SU-DHL-6 (cell line): Measurements from ENCODE around the gene PRND.
A peak's percentile ranks its signal among the peaks of the same experiment; 100 is the strongest.

ENCODE experiments used
- H2AFZ ChIP-seq: fragments of 200-600 bp; sonication (generic); 2 replicates; pipeline ENCODE4 v1.6.1; 2014; ENCODE audit warnings: low read depth, mild to moderate bottlenecking, moderate library complexity, mixed read lengths, antibody characterized with exemption, low read length; ENCODE audit not compliant: severe bottlenecking
- H3F3A ChIP-seq: fragments of 200-600 bp; shearing (Covaris generic); 2 replicates; pipeline ENCODE4 v1.6.0; 2016; ENCODE audit warnings: antibody characterized with exemption, mild to moderate bottlenecking; ENCODE audit not compliant: insufficient read depth
- H3K27ac ChIP-seq: fragments of 200-600 bp; sonication (generic); 2 replicates; pipeline ENCODE4 v1.5.1; 2016; ENCODE audit warnings: low read depth, mild to moderate bottlenecking, low read length, moderate library complexity, mixed read lengths
- H3K27me3 ChIP-seq: fragments of 200-600 bp; sonication (generic), shearing (Covaris generic); 2 replicates; pipeline ENCODE4 v1.6.0; 2014; ENCODE audit warnings: mild to moderate bottlenecking, low read length
- H3K36me3 ChIP-seq: fragments of 200-600 bp; sonication (generic); 2 replicates; pipeline ENCODE4 v1.6.1; 2014; ENCODE audit warnings: mild to moderate bottlenecking, low read length, mixed read lengths
- H3K4me2 ChIP-seq: fragments of 300-600, 200-600 bp; shearing (Covaris generic), sonication (generic); 2 replicates; pipeline ENCODE4 v1.6.0; 2014; ENCODE audit warnings: low read length, low read depth, mild to moderate bottlenecking; ENCODE audit not compliant: poor library complexity, severe bottlenecking
- H3K4me3 ChIP-seq: fragments of 200-600 bp; sonication (generic); 2 replicates; pipeline ENCODE4 v1.5.1; 2014; ENCODE audit warnings: antibody characterized with exemption, low read length, mild to moderate bottlenecking, mixed read lengths; ENCODE audit not compliant: insufficient read depth, poor library complexity, severe bottlenecking
- H3K79me2 ChIP-seq: fragments of 200-600 bp; sonication (generic); 2 replicates; pipeline ENCODE4 v1.6.1; 2014; ENCODE audit warnings: mild to moderate bottlenecking, low read length, moderate library complexity; ENCODE audit not compliant: insufficient read depth
- H3K9ac ChIP-seq: fragments of 200-600 bp; sonication (generic); 2 replicates; pipeline ENCODE4 v1.7.0; 2014; ENCODE audit warnings: mild to moderate bottlenecking, low read length
- H3K9me2 ChIP-seq: fragments of 200-600 bp; sonication (generic); replicated peaks from 2 replicates; pipeline ENCODE4 v1.6.1; 2014; ENCODE audit warnings: low read length; ENCODE audit not compliant: insufficient read depth
- H3K9me3 ChIP-seq: fragments of 200-600 bp; sonication (generic); 2 replicates; pipeline ENCODE4 v1.6.1; 2014; ENCODE audit warnings: low read length, mixed read lengths; ENCODE audit not compliant: insufficient read depth
- H4K20me1 ChIP-seq: fragments of 200-600 bp; sonication (generic); 2 replicates; pipeline ENCODE4 v1.6.1; 2014; ENCODE audit warnings: low read depth, mild to moderate bottlenecking, antibody characterized with exemption, low read length, moderate library complexity, mixed read lengths
- CTCF ChIP-seq: fragments of 200-600 bp; sonication (generic); IDR thresholded peaks from one replicate; pipeline ENCODE4 v1.5.1; 2017; ENCODE audit warnings: antibody characterized with exemption, mild to moderate bottlenecking, low read length, moderate library complexity; ENCODE audit not compliant: insufficient read depth, poor library complexity, severe bottlenecking
- EZH2phosphoT487 ChIP-seq: fragments of 200-600 bp; sonication (generic), shearing (Covaris generic); conservative IDR thresholded peaks from 2 replicates; pipeline ENCODE4 v1.6.1; 2018; ENCODE audit warnings: mild to moderate bottlenecking, antibody characterized with exemption, low read length, moderate library complexity, mixed read lengths

The PRND gene

GRCh38 chr20:4719190-4719589 lies 2.5 kb upstream of the PRND start:
- Histone ChIP-seq H3K27ac (no peak overlapping the region), H3K27me3 (no peaks in the 10 kb centered on the region), H3K36me3 (no peaks in the 10 kb centered on the region), H4K20me1 (no peaks in the 10 kb centered on the region), H3K4me2 (no peak overlapping the region), H2AFZ (no peak overlapping the region), H3F3A (no peaks in the 10 kb centered on the region), H3K79me2 (no peaks in the 10 kb centered on the region), H3K9me3 (no peaks in the 10 kb centered on the region), H3K4me3 (no peak overlapping the region), H3K9me2 (no peaks in the 10 kb centered on the region), H3K9ac (no peak overlapping the region)
- no peak for TF ChIP-seq CTCF
- no peak for TF ChIP-seq EZH2phosphoT487

- no peaks in the 10 kb centered on the region for H3K36me3 ChIP-seq
- no peaks in the 10 kb centered on the region for H3K79me2 ChIP-seq
- no peaks in the 10 kb centered on the region for H3K27me3 ChIP-seq
- H3K9me3 ChIP-seq: no peaks in the 10 kb centered on the region
- H3K9ac ChIP-seq: peak overlapping the region; percentile 59
- peak overlapping the region; percentile 39 for H3K4me3 ChIP-seq
- H3K4me2 ChIP-seq: peak overlapping the region; percentile 77
- H2AFZ ChIP-seq: peak overlapping the region; percentile 98
- H3K27ac ChIP-seq: peak overlapping the region; percentile 85
- no peak for TF ChIP-seq EZH2phosphoT487
- peak; percentile 69 for TF ChIP-seq CTCF
- H4K20me1 ChIP-seq: no peaks in the 10 kb centered on the region
- H3K9me2 ChIP-seq: no peaks in the 10 kb centered on the region
- no peaks in the 10 kb centered on the region for H3F3A ChIP-seq
Observed at GRCh38 chr20:4720041-4720976, 1.4 kb upstream of the PRND start.

DNA sequence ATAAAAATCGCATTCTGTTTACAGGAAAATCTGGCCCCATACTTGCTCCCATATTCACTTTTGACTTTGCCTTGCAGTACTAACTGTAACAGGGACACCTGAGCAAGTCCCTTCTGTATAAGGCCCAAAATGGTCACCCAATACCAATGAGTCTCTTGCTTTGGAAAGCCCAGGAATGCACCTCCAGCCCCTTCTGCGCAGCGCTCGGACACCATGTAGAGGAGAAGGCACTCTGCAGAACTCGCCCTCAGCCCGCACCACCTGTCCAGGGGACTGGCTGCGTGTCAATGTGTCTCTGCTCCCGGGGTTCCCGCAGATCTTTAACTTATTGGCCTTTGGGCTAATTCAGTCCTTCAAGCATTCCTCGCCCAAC lies 746 bp upstream of the PRND start:
- no peak overlapping the region for H3K27ac ChIP-seq
- H4K20me1 ChIP-seq: no peaks in the 10 kb centered on the region
- peak overlapping the region; percentile 23 for H3K9ac ChIP-seq
- peak overlapping the region; percentile 70 for H2AFZ ChIP-seq
- H3F3A ChIP-seq: no peaks in the 10 kb centered on the region
- no peaks in the 10 kb centered on the region for H3K9me3 ChIP-seq
- H3K4me3 ChIP-seq: no peak overlapping the region
- H3K27me3 ChIP-seq: no peaks in the 10 kb centered on the region
- no peaks in the 10 kb centered on the region for H3K36me3 ChIP-seq
- no peaks in the 10 kb centered on the region for H3K79me2 ChIP-seq
- peak overlapping the region; percentile 77 for H3K4me2 ChIP-seq
- TF ChIP-seq CTCF: no peak
- TF ChIP-seq EZH2phosphoT487: no peak
- H3K9me2 ChIP-seq: no peaks in the 10 kb centered on the region
